Neural progenitor cell (in vitro differentiated cells): ENCODE results near the gene TMEM263.

Experiments
- EZH2phosphoT487 ChIP-seq: fragments of 200-600 bp; sonication (generic); IDR thresholded peaks from 2 replicates; pipeline ENCODE4 v1.6.1; 2017; ENCODE audit warnings: antibody characterized with exemption
- TF ChIP-seq, protein P1 (sequence below): fragments of 200-600 bp; sonication (generic); IDR thresholded peaks from 2 replicates; pipeline ENCODE4 v1.5.1; 2017; ENCODE audit warnings: antibody characterized with exemption, mild to moderate bottlenecking

DNA sequence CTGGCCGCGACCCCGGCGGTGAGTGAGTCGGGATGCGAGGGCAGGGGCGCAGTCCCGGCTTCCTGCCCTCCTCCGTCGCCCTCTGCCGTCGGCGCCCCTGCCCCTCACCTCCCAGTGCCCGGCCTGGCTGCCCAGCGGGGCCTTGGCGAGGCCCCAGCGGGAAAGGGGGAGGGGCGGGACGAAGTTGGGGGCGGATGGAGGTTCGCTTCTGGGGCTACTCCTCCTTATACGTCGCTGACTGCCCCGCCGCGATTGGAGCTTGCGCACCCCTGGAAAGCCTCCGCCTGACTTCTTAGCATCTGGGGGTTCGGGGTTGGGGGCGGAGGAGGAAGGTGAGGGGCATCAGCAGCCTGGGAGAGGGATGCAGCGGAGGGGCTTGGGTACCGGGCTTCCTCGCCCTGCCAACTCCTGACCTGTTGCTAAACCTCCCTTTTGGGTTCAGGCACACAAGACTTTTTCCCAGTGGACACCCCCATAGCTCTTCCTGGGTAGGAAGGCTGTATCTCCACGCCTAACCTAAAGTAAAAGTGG is 406 bp downstream of the TMEM263 start:
- TF ChIP-seq, protein P1, sequence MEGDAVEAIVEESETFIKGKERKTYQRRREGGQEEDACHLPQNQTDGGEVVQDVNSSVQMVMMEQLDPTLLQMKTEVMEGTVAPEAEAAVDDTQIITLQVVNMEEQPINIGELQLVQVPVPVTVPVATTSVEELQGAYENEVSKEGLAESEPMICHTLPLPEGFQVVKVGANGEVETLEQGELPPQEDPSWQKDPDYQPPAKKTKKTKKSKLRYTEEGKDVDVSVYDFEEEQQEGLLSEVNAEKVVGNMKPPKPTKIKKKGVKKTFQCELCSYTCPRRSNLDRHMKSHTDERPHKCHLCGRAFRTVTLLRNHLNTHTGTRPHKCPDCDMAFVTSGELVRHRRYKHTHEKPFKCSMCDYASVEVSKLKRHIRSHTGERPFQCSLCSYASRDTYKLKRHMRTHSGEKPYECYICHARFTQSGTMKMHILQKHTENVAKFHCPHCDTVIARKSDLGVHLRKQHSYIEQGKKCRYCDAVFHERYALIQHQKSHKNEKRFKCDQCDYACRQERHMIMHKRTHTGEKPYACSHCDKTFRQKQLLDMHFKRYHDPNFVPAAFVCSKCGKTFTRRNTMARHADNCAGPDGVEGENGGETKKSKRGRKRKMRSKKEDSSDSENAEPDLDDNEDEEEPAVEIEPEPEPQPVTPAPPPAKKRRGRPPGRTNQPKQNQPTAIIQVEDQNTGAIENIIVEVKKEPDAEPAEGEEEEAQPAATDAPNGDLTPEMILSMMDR, result peak; percentile 50
- no peak for TF ChIP-seq EZH2phosphoT487
